Stimulated activated naive CD4-positive, alpha-beta T cell treated with Interleukin-2 at 50 U/mL for 16 hours (primary cell): ENCODE measurements around the gene SLC29A4.
"Not testable (repeated sequence)": the region's sequence is repeated elsewhere in the genome, so short reads cannot be mapped to it uniquely, and the experiment has no call there.

Experiments used
- DNase-seq: peaks from one replicate; lab custom pipeline; 2025; lab: John Stamatoyannopoulos, UW

SLC29A4 gene

GRCh38 chr7:5274985-5275431, 7.7 kb upstream of the SLC29A4 start:
- DNase-seq = not testable (repeated sequence)

- not testable (repeated sequence) for DNase-seq
These were observed 7.2 kb upstream of the SLC29A4 start for GRCh38 chr7:5275510-5275909.

- DNase-seq = not testable (repeated sequence)
These were observed 6.6 kb upstream of the SLC29A4 start for GRCh38 chr7:5276123-5276522.

- DNase-seq = no peak
These were observed 6.1 kb upstream of the SLC29A4 start for GRCh38 chr7:5276611-5277010.

GRCh38 chr7:5278766-5279165, 4.0 kb upstream of the SLC29A4 start:
- DNase-seq = no peak

- DNase-seq = no peak
These were observed 3.0 kb upstream of the SLC29A4 start for GRCh38 chr7:5279734-5280133.

- not testable (repeated sequence) for DNase-seq
These were observed 894 bp upstream of the SLC29A4 start for GRCh38 chr7:5281598-5282500.

- DNase-seq = no peak
These were observed 919 bp downstream of the SLC29A4 start for GRCh38 chr7:5283421-5284303.

- DNase-seq = no peak
These were observed 1.9 kb downstream of the SLC29A4 start for GRCh38 chr7:5284304-5285281.

- DNase-seq = no peak
These were observed 4.2 kb downstream of the SLC29A4 start for GRCh38 chr7:5286933-5287332.

GRCh38 chr7:5287373-5287772, 4.6 kb downstream of the SLC29A4 start:
- not testable (repeated sequence) for DNase-seq

- DNase-seq = no peak
These were observed 5.1 kb downstream of the SLC29A4 start for GRCh38 chr7:5287802-5288201.

- not testable (repeated sequence) for DNase-seq
These were observed 5.8 kb downstream of the SLC29A4 start for GRCh38 chr7:5288560-5288959.

- no peak for DNase-seq
These were observed 6.6 kb downstream of the SLC29A4 start for GRCh38 chr7:5289355-5289754.

GRCh38 chr7:5291301-5291700, 8.6 kb downstream of the SLC29A4 start:
- no peak for DNase-seq

- not testable (repeated sequence) for DNase-seq
These were observed 9.1 kb downstream of the SLC29A4 start for GRCh38 chr7:5291711-5292335.

GRCh38 chr7:5294169-5294987, 11.6 kb downstream of the SLC29A4 start:
- no peak for DNase-seq

GRCh38 chr7:5295039-5296014, 12.6 kb downstream of the SLC29A4 start:
- no peak for DNase-seq
